Keratinocyte (primary cell): ENCODE results near the gene PRLR.
"Not testable (repeated sequence)": the region's sequence is repeated elsewhere in the genome, so short reads cannot be mapped to it uniquely, and the experiment has no call there.

Experiments used
- CTCF ChIP-seq, 3 experiments: IDR thresholded peaks in 1 of 3; conservative IDR thresholded peaks in 1 of 3; optimal IDR thresholded peaks in 1 of 3; 2 replicates in 2 of 3; 3 replicates in 1 of 3; pipeline versions ENCODE3 to v1.5.1; 2011; ENCODE audit warnings: low read length in 3 of 3, mild to moderate bottlenecking in 3 of 3, moderate library complexity in 2 of 3, control low read depth in 1 of 3, inconsistent platforms in 1 of 3; ENCODE audit not compliant: insufficient read depth in 2 of 3; ENCODE audit errors: extremely low read depth in 1 of 3
- EZH2 ChIP-seq: IDR thresholded peaks from one replicate; pipeline ENCODE4 v1.6.1; 2012; ENCODE audit warnings: inconsistent platforms, mild to moderate bottlenecking, low read length, moderate library complexity

- not testable (repeated sequence) for TF ChIP-seq CTCF (optimal IDR thresholded peaks at IDR 0.05 in 1 of 3, IDR thresholded peaks at IDR 0.05 in 1 of 3, conservative IDR thresholded peaks at IDR 0.05 in 1 of 3; ENCODE audit: extremely low read depth in 1 of 3, insufficient read depth in 2 of 3, low read length in 3 of 3); EZH2
Observed at GRCh38 chr5:35035929-35036328, 194.4 kb downstream of the PRLR start.
